Stimulated activated CD4-positive, alpha-beta T cell treated with anti-CD3 and anti-CD28 coated beads, Interleukin-2, amount 100 ng/mL, for 48 hours (primary cell): ENCODE measurements around the gene RYR1.
"Not testable (repeated sequence)": the region's sequence is repeated elsewhere in the genome, so short reads cannot be mapped to it uniquely, and the experiment has no call there.

Source experiments
- DNase-seq, 2 donors: peaks; one replicate each; pipeline ENCODE4 v3.0.0-alpha.2; 2020

RYR1 gene

GRCh38 chr19:38464421-38465082 is 31.1 kb downstream of the RYR1 start:
- no peak for DNase-seq

GRCh38 chr19:38466050-38466449 is 32.6 kb downstream of the RYR1 start:
- DNase-seq = no peak

GRCh38 chr19:38467541-38468525 is 34.3 kb downstream of the RYR1 start:
- no peak for DNase-seq

GRCh38 chr19:38469151-38469550 is 35.7 kb downstream of the RYR1 start:
- DNase-seq = no peak

GRCh38 chr19:38470788-38471480 is 37.4 kb downstream of the RYR1 start:
- no peak for DNase-seq

GRCh38 chr19:38472725-38473124 is 39.2 kb downstream of the RYR1 start:
- DNase-seq = not testable (repeated sequence)

- DNase-seq = no peak
These were observed 39.7 kb downstream of the RYR1 start for GRCh38 chr19:38473201-38473600.

GRCh38 chr19:38475176-38475575 is 41.7 kb downstream of the RYR1 start:
- DNase-seq = no peak

GRCh38 chr19:38478273-38478971 is 44.9 kb downstream of the RYR1 start:
- no peak for DNase-seq

- no peak for DNase-seq
These were observed 49.0 kb downstream of the RYR1 start for GRCh38 chr19:38482496-38482895.

- DNase-seq = no peak
These were observed 49.6 kb downstream of the RYR1 start for GRCh38 chr19:38483016-38483630.

- no peak for DNase-seq
These were observed 51.3 kb downstream of the RYR1 start for GRCh38 chr19:38484747-38485146.

- no peak for DNase-seq
These were observed 52.2 kb downstream of the RYR1 start for GRCh38 chr19:38485541-38486285.

GRCh38 chr19:38486731-38487336 is 53.3 kb downstream of the RYR1 start:
- no peak for DNase-seq

GRCh38 chr19:38488096-38488495 is 54.6 kb downstream of the RYR1 start:
- DNase-seq = no peak

GRCh38 chr19:38488776-38489481 is 55.4 kb downstream of the RYR1 start:
- DNase-seq = no peak

GRCh38 chr19:38490861-38491260 is 57.4 kb downstream of the RYR1 start:
- no peak for DNase-seq

GRCh38 chr19:38492181-38492813 is 58.8 kb downstream of the RYR1 start:
- DNase-seq = no peak

- no peak for DNase-seq
These were observed 60.9 kb downstream of the RYR1 start for GRCh38 chr19:38494379-38494778.

GRCh38 chr19:38495375-38495774 is 61.9 kb downstream of the RYR1 start:
- DNase-seq = not testable (repeated sequence)
